Measurements from ENCODE around the gene SLC9A4. TPM values are rescaled to one million over a fixed set of nuclear protein-coding genes. Genes with fewer than 3 reads are reported as not detected.

The SLC9A4 gene
- total and polyA plus RNA-seq, 9 donors: 0.10 to 0.13 (median 0.11) TPM; not detected in 5

GRCh38 chr2:102515851-102516250 is 42.8 kb downstream of the SLC9A4 start:
- TF ChIP-seq EP300 (IDR thresholded peaks at IDR 0.05) (no peak), POLR2A (IDR thresholded peaks at IDR 0.05) (no peak)
- TF ChIP-seq, protein P1, sequence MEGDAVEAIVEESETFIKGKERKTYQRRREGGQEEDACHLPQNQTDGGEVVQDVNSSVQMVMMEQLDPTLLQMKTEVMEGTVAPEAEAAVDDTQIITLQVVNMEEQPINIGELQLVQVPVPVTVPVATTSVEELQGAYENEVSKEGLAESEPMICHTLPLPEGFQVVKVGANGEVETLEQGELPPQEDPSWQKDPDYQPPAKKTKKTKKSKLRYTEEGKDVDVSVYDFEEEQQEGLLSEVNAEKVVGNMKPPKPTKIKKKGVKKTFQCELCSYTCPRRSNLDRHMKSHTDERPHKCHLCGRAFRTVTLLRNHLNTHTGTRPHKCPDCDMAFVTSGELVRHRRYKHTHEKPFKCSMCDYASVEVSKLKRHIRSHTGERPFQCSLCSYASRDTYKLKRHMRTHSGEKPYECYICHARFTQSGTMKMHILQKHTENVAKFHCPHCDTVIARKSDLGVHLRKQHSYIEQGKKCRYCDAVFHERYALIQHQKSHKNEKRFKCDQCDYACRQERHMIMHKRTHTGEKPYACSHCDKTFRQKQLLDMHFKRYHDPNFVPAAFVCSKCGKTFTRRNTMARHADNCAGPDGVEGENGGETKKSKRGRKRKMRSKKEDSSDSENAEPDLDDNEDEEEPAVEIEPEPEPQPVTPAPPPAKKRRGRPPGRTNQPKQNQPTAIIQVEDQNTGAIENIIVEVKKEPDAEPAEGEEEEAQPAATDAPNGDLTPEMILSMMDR (IDR thresholded peaks at IDR 0.05): no peak
- DNase-seq: no peak
- H3K36me3 ChIP-seq: no peaks in the 10 kb centered on the region
- no peaks in the 10 kb centered on the region for H3K9me3 ChIP-seq
- no peak overlapping the region for H3K27ac ChIP-seq
- H3K4me1 ChIP-seq (ENCODE audit: insufficient read depth): no peaks in the 10 kb centered on the region
- WGBS, 3 donors: 62 to 66% (median 66%) methylated on average over 5 of the region's 5 CpGs
- no peak overlapping the region for H3K4me3 ChIP-seq
- intact Hi-C loops (cut with DNase I): no loop called here
- no peaks in the 10 kb centered on the region for H3K27me3 ChIP-seq

DNA sequence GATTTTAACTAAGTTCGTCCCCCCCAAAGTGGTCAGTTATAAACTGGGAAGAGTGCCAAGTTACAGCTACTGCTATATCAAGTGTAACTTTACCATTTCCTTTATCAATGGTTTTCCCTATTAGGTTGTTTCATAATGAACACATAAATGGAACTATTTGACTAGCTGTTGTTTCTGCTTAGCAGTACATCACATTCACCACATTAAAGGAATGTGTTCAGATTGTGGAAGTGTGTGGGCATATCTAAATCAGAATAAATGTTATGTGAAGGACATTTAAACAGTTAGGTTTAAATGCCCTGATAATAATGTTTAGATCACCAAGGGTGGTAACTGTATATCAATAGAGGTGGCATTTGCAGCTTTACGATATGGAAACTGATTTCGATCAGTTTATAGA is 45.1 kb downstream of the SLC9A4 start:
- H3K27me3 ChIP-seq: no peaks in the 10 kb centered on the region
- no peaks in the 10 kb centered on the region for H3K4me1 ChIP-seq (ENCODE audit: insufficient read depth)
- WGBS, 3 donors: 44 to 63% (median 60%) methylated on average over 3 of the region's 3 CpGs
- H3K9me3 ChIP-seq: no peaks in the 10 kb centered on the region
- intact Hi-C loops (cut with DNase I): no loop called here
- no peaks in the 10 kb centered on the region for H3K36me3 ChIP-seq
- H3K27ac ChIP-seq: no peak overlapping the region
- no peak for DNase-seq
- no peak overlapping the region for H3K4me3 ChIP-seq
- TF ChIP-seq POLR2A (IDR thresholded peaks at IDR 0.05): no peak
- TF ChIP-seq, protein P1 (IDR thresholded peaks at IDR 0.05): no peak
- no peak for TF ChIP-seq EP300 (IDR thresholded peaks at IDR 0.05)

DNA sequence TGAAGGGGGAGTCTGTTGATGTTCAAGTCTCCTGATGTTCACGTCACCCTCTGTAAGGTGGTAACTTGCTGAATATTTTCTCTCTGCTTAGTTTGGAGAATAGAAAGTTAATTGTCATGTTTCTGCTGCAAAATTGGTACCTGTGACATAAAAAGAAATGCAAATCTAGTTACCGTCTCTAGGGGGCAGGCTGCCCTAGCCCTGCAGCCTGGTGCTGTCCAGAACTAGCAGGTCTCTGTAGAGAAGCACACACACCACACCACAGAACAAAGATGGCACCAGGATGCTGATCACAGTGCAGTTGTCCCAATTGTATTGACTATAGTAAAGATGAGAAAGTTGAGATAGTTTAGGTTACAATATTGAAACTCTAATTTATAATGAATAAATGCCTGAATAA is 47.0 kb downstream of the SLC9A4 start:
- Histone ChIP-seq H3K27ac (no peak overlapping the region), H3K36me3 (no peaks in the 10 kb centered on the region), H3K4me1 (ENCODE audit: insufficient read depth) (no peaks in the 10 kb centered on the region), H3K27me3 (no peaks in the 10 kb centered on the region), H3K4me3 (no peak overlapping the region), H3K9me3 (no peaks in the 10 kb centered on the region)
- TF ChIP-seq, protein P1 (IDR thresholded peaks at IDR 0.05): no peak
- TF ChIP-seq POLR2A (IDR thresholded peaks at IDR 0.05) (no peak), EP300 (IDR thresholded peaks at IDR 0.05) (no peak)
- intact Hi-C loops (cut with DNase I): no loop called here
- 16 to 25% (median 17%) methylated on average over 2 of the region's 2 CpGs for WGBS, 3 donors
- DNase-seq: no peak

DNA sequence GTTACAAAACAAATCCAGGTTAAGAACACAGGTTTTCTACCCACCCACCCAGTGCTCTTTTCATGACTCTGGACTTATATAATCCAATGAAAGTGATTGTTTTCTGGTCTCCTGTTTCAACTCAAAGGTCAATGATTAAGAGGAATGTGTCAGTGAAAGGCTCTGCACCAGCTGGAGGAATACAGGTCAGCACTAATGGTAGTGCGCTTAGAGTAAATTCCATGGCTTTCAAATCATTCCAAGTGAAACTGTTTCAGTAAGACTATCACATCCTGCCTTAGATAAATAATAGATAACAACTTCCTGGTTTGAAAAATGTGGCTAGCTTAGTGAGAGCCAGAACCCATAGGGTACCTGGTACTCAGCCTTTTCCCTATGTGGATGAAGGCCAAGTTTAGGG is 47.8 kb downstream of the SLC9A4 start:
- H3K4me1 ChIP-seq (ENCODE audit: insufficient read depth): no peaks in the 10 kb centered on the region
- no peak overlapping the region for H3K27ac ChIP-seq
- H3K9me3 ChIP-seq: no peaks in the 10 kb centered on the region
- intact Hi-C loops (cut with DNase I): no loop called here
- no peaks in the 10 kb centered on the region for H3K27me3 ChIP-seq
- TF ChIP-seq EP300 (IDR thresholded peaks at IDR 0.05): no peak
- TF ChIP-seq POLR2A (IDR thresholded peaks at IDR 0.05): no peak
- TF ChIP-seq, protein P1 (IDR thresholded peaks at IDR 0.05): no peak
- no peaks in the 10 kb centered on the region for H3K36me3 ChIP-seq
- no peak for DNase-seq
- no peak overlapping the region for H3K4me3 ChIP-seq
- WGBS, 3 donors: 64 to 76% (median 74%) methylated on average over 1 of the region's 1 CpG

Data from ovary (tissue), 9 donors.